GM10248 (cell line): Measurements from ENCODE around the gene CA6.
"Not testable (repeated sequence)": the region's sequence is repeated elsewhere in the genome, so short reads cannot be mapped to it uniquely, and the experiment has no call there.

Experiments used
- CTCF ChIA-PET: fragments of 300-600 bp; sonication (Branson Sonifier 250); formaldehyde crosslinking; extraction: SDS; loops from one replicate; lab custom pipeline; 2021; ENCODE audit warnings: antibody characterized with exemption; lab: Yijun Ruan, JAX
- POLR2A ChIA-PET: fragments of 350-650 bp; sonication (Branson Sonifier 250); formaldehyde crosslinking; extraction: SDS; loops from one replicate; lab custom pipeline; 2020; ENCODE audit warnings: antibody characterized with exemption; lab: Yijun Ruan, JAX
- DNase-seq: peaks from one replicate; pipeline ENCODE4 v3.0.0; 2012; ENCODE audit errors: extremely low spot score
- CTCF ChIP-seq: IDR thresholded peaks from 2 replicates; pipeline ENCODE4 v1.5.1; 2012; ENCODE audit warnings: mild to moderate bottlenecking, low read depth; ENCODE audit errors: extremely low read depth, missing control alignments, control extremely low read depth

The CA6 gene

GRCh38 chr1:9014475-9015375 is 69.1 kb downstream of the CA6 start:
- ChIA-PET CTCF (interaction anchor here (0.8 to 3.5 kb wide), 7 partner anchors 11 to 87 kb away, joined by 3 to 48 read pairs (median 5); no protein-coding TSS in a partner anchor), POLR2A (no interaction called here)
- no peak for TF ChIP-seq CTCF
- no peak for DNase-seq

GRCh38 chr1:9016455-9016854 is 70.8 kb downstream of the CA6 start:
- ChIA-PET CTCF (interaction anchor here (1.9 to 3.5 kb wide), 2 partner anchors 12 to 85 kb away, joined by 5 to 48 read pairs; no protein-coding TSS in a partner anchor), POLR2A (no interaction called here)
- DNase-seq = no peak
- no peak for TF ChIP-seq CTCF

- ChIA-PET CTCF (interaction anchor here (2.4 kb wide), 1 partner anchor 13 kb away, joined by 10 read pairs; no protein-coding TSS in a partner anchor), POLR2A (no interaction called here)
- no peak for DNase-seq
- no peak for TF ChIP-seq CTCF
These were observed 72.7 kb downstream of the CA6 start for GRCh38 chr1:9018333-9018732.

GRCh38 chr1:9019896-9020295 is 74.2 kb downstream of the CA6 start:
- no peak for DNase-seq
- TF ChIP-seq CTCF = no peak
- ChIA-PET CTCF (interaction anchor here (0.8 to 2.4 kb wide), 2 partner anchors 15 to 16 kb away, joined by 3 to 10 read pairs; no protein-coding TSS in a partner anchor), POLR2A (no interaction called here)

- CTCF ChIA-PET = interaction anchor here (0.8 to 2.4 kb wide), 3 partner anchors 15 to 16 kb away, joined by 3 to 10 read pairs (median 3); no protein-coding TSS in a partner anchor
- POLR2A ChIA-PET = interaction anchor here (0.6 kb wide), 1 partner anchor 29 kb away, joined by 3 read pairs; no protein-coding TSS in a partner anchor
- DNase-seq = no peak
- TF ChIP-seq CTCF = no peak
These were observed 74.6 kb downstream of the CA6 start for GRCh38 chr1:9020305-9020704.

- POLR2A ChIA-PET, DNase-seq, CTCF ChIA-PET: not testable (repeated sequence)
These were observed 76.5 kb downstream of the CA6 start for GRCh38 chr1:9022026-9022738.
